GM21528 (cell line): Measurements from ENCODE around the gene UBE2I.
"Not testable (repeated sequence)": the region's sequence is repeated elsewhere in the genome, so short reads cannot be mapped to it uniquely, and the experiment has no call there.

Source experiments
- ATAC-seq: cut with Tn5 transposase; IDR thresholded peaks from one replicate; pipeline ENCODE4 v1.9.1; 2021; ENCODE audit warnings: mild to moderate bottlenecking, moderate library complexity; ENCODE audit not compliant: unreplicated experiment, low FRiP score

Gene UBE2I

DNA sequence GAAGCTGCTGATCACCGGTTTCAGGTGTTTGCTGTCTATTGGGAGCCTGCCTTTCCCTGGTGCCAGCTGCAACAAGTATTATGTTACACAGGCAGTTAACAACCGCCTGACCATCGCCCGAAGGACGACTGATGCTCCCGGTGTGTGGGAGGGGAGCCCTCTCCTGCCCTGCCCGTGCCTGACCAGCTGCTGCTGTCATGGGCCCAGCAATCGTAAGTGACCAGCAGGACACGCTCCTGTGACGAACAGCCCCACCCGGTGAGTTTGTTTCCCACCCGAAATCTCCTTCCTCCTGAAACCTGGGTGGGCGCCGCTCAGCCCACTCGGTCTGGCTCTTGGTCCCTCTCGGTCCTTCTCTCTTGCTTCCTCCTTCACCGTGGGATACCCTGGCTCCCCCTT lies 17.9 kb upstream of the UBE2I start:
- no peak for ATAC-seq

GRCh38 chr16:1292208-1292607 lies 17.2 kb upstream of the UBE2I start:
- not testable (repeated sequence) for ATAC-seq

DNA sequence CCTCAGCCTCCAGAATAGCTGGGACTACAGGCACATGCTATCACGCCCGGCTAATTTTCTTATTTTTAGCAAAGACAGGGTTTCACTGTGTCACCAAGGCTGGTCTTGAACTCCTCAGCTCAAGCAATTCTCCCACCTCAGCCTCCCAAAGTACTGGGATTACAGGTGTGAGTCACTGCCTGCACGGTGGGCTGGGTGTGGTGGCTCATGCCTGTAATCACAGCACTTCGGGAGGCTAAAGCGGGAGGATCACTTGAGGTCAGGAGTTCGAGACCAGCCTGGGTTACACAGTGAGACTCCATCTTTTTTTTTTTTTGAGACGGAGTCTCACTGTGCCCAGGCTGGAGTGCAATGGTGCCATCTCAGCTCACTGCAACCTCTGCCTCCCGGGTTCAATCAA lies 16.6 kb upstream of the UBE2I start:
- not testable (repeated sequence) for ATAC-seq

- ATAC-seq = no peak
These were observed 15.3 kb upstream of the UBE2I start for GRCh38 chr16:1293921-1294656.

GRCh38 chr16:1295465-1295864 lies 14.0 kb upstream of the UBE2I start:
- no peak for ATAC-seq

GRCh38 chr16:1296688-1297017 lies 12.8 kb upstream of the UBE2I start:
- ATAC-seq = not testable (repeated sequence)

DNA sequence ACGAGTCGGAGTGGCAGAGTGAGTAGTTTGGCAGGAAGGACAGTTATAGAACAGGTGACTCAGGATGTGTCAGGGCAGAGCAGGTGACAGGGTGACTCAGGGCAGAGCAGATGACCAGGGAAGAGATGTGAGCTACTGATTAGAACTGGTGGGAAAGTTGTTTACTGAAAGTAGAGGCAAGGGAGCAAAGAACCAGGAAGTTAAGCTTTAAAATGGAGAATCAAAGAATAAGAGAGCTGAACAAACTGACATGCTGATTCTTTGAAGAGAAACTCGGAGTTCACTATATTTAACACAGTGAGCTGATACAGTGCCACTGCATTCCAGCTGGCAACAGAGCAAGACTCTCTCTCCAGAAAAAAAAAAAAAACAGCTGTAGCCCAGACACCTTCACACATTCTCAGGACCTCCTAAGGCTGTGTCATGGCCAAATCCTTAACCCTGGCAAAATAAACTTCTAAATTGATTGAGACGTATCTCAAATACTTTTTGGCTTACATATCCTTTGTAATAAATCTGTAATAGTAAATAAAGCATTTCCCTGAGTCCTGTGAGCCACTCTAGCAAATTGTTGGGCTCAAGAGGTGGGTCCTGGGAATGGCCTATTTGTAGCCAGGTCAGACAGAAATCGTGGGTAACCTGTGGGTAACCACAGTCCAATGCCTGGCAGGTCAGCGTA lies 12.3 kb upstream of the UBE2I start:
- ATAC-seq = no peak

- ATAC-seq = no peak
These were observed 11.0 kb upstream of the UBE2I start for GRCh38 chr16:1298406-1298805.

GRCh38 chr16:1299012-1299867 lies 10.2 kb upstream of the UBE2I start:
- ATAC-seq = no peak

GRCh38 chr16:1299868-1300203 lies 9.6 kb upstream of the UBE2I start:
- ATAC-seq = no peak

- ATAC-seq = no peak
These were observed 8.6 kb upstream of the UBE2I start for GRCh38 chr16:1300664-1301476.

DNA sequence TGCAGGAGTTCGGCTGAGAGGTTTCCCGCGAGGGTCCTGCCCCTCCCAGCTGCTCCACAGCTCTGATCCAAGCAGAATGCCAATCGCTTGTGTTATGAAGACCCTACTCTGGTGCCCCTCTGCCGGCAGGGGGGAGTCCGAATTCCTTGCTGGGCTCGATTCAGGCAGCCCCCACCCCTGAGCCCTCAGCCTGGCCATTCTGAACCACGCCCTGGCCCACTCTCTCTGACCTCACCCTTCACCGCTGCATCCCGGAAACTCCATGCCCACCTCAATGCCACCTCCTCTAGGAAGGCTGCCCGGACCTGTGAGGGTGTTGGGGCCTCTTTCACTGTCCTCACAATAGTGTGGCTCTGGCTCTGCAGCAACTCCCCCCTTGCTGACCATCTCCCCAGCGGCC lies 7.9 kb upstream of the UBE2I start:
- no peak for ATAC-seq

DNA sequence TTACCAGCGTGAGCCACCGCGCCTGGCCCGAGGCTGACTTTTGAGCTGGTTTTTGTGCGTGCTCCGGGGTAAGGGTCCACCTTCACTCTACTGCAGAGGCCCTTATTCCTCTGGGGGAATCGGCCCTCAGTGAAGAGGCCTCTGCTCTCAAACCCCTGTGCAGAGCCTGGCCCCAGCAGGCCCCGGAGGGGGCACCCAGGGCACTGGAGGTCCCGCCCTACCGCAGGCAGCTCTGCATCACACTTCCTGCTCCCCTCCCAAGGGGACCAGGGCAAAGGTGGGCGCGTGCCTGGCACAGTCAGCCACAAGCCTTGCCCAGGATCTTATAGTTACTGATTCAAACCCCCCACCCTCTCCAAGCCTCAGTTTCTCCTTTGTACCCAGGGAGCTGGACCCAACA lies 3.6 kb upstream of the UBE2I start:
- no peak for ATAC-seq

- no peak for ATAC-seq
These were observed 3.1 kb upstream of the UBE2I start for GRCh38 chr16:1306334-1306733.

- peak; percentile 12 for ATAC-seq
These were observed 1.1 kb upstream of the UBE2I start for GRCh38 chr16:1308036-1308976.

DNA sequence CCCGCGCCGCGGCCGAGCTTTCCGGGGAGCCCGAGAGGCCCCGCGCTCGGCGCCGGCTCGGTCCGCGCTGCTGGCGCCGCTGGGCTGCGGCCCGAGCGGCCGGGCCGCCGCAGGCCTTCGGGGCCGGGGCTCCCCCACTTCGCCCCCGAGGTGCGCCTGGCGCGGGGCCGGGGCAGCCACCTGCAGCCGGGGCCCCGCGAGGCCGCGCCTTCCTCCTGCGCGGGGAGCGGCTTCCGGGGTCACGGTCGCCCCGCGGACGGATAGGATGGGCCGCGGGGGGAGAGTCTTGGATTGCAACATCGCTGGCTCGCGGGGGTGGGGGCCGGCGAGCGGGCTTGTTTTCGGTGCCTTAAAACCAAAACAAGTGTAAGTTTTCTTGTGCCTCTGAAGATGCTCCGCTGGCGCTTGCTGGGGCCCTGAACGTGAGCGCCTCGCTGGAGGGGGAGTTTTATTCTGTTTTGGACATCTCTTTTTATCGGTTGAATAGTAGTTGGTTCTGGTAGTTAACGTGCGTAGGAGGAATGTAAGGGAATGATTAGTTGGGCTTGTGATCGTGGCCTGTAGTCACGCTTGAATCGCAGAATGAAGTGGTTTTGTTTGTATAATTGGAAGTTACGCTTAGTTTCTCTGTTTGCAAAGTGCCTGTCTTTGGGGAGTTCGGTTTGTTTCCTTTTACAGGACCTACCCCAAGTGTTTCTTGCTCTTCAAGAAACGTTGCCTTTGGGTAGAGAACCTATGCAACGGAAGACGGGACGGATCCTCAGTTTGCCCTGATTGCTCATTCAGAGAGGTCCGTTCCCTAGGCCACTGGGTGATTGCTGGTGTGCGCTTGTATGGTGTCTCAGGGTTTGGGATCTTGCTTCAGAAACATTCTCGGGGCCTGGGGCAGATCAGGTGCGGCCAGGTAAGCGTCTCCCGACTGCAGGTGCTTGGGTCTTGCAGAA lies 724 bp downstream of the UBE2I start:
- ATAC-seq = peak; percentile 10

GRCh38 chr16:1310832-1311200 lies 1.4 kb downstream of the UBE2I start:
- ATAC-seq = no peak

GRCh38 chr16:1311212-1311737 lies 1.8 kb downstream of the UBE2I start:
- no peak for ATAC-seq
